WI38 (cell line): Measurements from ENCODE around the gene ANK3.

Experiments
- H3K4me3 ChIP-seq: 2 replicates; pipeline ENCODE4 v1.5.1; 2011; ENCODE audit warnings: low read depth, mild to moderate bottlenecking, control low read depth, low read length
- TF ChIP-seq, protein P1 (sequence below): IDR thresholded peaks from 2 replicates; pipeline ENCODE4 v1.5.1; 2012; ENCODE audit warnings: low read depth, mild to moderate bottlenecking, control low read depth, low read length

Gene ANK3

DNA sequence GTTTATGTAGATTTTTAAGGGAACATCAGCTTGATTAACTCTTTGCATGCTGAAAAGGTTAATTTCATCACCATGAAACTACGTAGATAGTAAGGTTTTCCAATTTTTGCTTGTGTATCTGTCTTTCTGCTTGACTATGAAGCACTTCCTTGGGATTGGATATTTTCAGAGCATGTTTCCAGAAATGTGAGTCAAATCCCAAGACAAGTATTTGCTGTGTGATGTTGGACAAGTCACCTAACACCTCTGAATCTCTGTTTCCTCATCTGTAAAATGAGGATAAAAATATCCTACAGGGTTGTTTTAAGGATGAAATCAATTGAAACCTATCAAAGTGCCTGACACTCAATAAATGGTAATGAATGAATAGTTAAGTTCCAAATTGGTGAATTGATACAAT lies 42.4 kb downstream of the ANK3 start:
- TF ChIP-seq, protein P1, sequence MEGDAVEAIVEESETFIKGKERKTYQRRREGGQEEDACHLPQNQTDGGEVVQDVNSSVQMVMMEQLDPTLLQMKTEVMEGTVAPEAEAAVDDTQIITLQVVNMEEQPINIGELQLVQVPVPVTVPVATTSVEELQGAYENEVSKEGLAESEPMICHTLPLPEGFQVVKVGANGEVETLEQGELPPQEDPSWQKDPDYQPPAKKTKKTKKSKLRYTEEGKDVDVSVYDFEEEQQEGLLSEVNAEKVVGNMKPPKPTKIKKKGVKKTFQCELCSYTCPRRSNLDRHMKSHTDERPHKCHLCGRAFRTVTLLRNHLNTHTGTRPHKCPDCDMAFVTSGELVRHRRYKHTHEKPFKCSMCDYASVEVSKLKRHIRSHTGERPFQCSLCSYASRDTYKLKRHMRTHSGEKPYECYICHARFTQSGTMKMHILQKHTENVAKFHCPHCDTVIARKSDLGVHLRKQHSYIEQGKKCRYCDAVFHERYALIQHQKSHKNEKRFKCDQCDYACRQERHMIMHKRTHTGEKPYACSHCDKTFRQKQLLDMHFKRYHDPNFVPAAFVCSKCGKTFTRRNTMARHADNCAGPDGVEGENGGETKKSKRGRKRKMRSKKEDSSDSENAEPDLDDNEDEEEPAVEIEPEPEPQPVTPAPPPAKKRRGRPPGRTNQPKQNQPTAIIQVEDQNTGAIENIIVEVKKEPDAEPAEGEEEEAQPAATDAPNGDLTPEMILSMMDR = no peak
- H3K4me3 ChIP-seq = no peak overlapping the region

DNA sequence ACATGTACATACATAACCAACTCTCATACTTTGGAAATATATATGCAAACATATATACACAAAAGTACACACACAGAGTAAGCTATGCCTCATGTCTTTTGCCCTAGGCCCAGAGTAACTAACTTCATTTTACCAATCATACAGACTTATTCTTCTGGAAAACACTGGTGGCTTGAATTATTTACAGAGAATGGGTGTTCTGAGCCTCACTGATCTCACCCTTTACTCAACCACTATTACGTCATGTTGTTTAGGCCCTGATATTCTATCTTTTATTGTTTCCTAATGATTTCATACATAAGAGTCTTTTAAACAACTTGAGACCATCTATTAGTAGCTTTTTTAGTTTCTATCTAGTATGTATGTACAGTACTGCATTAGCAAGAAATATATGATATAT lies 43.0 kb downstream of the ANK3 start:
- H3K4me3 ChIP-seq = no peak overlapping the region
- TF ChIP-seq, protein P1 = no peak

DNA sequence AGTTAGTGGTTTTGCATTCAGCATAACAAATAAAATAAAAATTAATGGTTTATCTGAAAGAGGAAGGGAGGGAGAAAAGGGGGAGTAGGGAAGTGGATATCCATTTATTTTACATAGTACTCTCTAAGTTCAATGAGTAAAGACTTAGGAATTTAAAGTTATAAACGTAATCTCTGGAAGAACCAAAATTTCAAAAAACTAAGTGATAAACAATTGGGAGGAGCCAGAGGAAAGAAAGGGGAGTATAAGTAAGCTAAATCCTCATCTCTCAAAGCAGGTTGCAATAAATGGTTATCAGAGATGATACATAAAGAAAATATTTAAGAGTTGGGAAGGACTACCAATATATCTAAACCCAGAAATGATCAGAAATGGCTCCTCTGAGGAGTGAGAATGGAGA lies 46.4 kb downstream of the ANK3 start:
- no peak overlapping the region for H3K4me3 ChIP-seq
- TF ChIP-seq, protein P1 = no peak

DNA sequence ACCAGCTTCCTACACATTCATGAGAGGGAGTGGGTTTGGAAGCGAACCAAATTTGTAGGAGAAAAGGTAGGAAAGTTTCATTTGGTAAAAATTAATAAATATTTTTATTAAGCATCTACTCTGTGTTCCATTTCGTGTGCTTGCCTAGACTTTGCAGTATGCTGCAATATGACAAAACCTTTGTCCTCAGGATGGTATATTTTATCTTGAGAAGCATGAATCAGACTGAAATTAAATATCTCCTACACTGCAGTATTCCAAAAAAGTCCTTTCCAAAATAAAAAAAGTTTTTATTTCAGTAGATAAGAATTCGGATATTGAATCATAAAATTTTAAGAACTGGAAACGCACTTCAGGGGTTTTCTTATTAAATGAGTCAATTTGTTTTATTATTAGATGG lies 47.7 kb downstream of the ANK3 start:
- no peak overlapping the region for H3K4me3 ChIP-seq
- TF ChIP-seq, protein P1 = no peak

DNA sequence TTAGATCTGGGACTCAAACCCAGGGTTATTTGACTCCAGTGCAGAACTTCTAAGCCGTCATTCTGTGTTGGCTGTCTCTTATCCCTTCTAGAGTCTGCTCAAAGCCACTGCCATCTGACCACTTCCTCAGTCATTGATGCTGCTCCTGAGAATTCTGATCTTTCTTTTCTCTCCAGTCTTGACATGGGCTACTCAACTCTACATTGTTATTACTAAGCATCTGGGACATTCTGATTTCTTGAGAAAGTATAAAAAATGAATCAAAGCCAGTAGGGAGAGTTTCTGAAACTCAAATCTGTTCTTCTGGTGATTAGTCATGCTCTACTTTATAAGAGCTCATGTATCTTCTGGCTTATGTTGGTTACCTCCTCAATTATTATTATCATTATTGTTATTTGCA lies 48.7 kb downstream of the ANK3 start:
- TF ChIP-seq, protein P1 = no peak
- H3K4me3 ChIP-seq = no peak overlapping the region

DNA sequence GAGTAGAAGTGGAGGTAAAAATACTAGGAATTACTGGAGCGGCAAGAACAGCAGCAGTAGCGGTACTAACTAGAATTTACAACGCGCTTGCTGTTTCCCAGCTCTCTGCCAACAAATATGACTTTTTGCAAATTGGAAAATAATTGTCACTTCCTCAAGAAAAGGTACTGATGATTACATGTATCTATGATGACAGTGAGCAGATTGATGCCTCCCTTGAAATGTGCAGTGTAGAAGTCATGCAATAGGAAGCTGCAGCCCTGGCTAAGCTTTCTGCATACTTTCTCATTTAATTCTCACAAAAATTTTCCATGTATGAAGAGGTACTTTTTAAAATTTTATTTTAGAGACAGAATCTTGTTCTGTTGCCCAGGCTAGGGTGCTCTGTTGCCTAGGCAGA lies 49.9 kb downstream of the ANK3 start:
- TF ChIP-seq, protein P1 = no peak
- no peak overlapping the region for H3K4me3 ChIP-seq

DNA sequence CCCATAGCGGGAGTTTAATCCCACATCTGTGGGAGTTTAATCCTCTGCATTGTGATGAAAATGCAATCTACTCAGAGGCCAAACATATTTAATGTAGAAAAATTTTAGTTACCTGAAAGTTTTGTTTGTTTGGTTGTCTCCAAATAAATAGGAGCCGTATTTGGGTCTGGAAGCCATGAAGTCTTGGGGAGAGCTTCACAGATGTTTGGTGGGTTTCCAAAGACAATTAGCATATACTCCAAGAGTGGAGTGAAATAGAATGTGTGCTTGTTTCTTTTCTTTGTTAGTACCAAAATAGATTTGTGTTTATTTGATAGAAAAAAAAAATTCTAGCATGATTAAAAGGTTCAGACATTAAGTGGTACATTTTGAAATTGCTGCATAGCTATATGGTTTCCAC lies 50.9 kb downstream of the ANK3 start:
- no peak overlapping the region for H3K4me3 ChIP-seq

More for the DNA sequence above, 50.9 kb downstream of the ANK3 start:
- TF ChIP-seq, protein P1 = no peak
